Measurements from ENCODE around the gene ZSCAN29. TPM values are rescaled to one million over a fixed set of nuclear protein-coding genes. Genes with fewer than 3 reads are reported as not detected.

ZSCAN29 gene
- total and polyA plus RNA-seq, 2 of the 13 experiments (the other 11 are each of a cell fraction or from before 2014, with no cell fraction given), result 8.3 to 27.4 TPM

DNA sequence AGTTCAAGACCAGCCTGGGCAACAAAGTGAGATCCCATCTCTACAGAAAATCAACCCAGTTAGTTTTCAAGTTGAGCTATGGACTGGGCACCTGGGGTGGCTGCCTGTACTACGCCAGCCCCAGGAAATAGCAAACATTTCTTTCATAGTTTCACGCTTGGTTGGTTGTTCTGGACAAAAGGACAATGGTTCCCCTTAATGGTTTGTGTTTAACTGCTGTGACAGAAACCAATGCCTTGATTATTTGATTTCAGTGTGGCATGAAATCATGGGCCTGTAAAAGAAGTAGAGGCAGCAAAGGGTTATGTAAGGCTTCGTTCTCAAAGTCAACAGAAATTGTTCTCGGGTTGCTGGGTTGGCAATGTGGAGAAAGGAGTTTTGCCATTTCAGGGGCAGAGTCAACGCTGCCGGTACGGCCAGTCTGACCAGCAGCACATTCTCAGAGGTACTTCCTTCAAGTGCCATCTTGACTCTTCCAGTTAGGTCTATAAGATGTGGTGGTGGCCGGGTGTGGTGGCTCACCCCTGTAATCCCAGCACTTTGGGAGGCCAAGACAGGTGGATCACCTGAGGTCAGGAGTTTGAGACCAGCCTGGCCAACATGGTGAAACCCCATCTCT is 53.2 kb downstream of the ZSCAN29 start:
- Histone ChIP-seq H3K27ac (ENCODE audit: extremely low read length, insufficient read depth, low read length) (no peak overlapping the region), H3K36me3 (replicated peaks in 1 of 2; ENCODE audit: control insufficient read depth in 1 of 2, insufficient read depth in 2 of 2, low read length in 2 of 2) (no peaks in the 10 kb centered on the region), H4K20me1 (ENCODE audit: insufficient read depth, low read length) (no peaks in the 10 kb centered on the region), H3K9ac (ENCODE audit: insufficient read depth, low read depth, low read length) (no peak overlapping the region), H3K27me3 (ENCODE audit: control insufficient read depth in 1 of 2, insufficient read depth in 2 of 2, low read length in 2 of 2) (peaks cover 0 to 21% of the 10 kb centered on the region in 2 experiments; a peak in 2 of 5 replicates), H3K4me1 (ENCODE audit: insufficient read depth, low read length) (peaks cover 25% of the 10 kb centered on the region), H3K79me2 (ENCODE audit: insufficient read depth, low read length) (no peaks in the 10 kb centered on the region), H2AFZ (ENCODE audit: low read length) (peak overlapping the region; percentile 32), H3K4me3 (replicated peaks in 1 of 3; ENCODE audit: insufficient read depth in 1 of 3, low read depth in 2 of 3, low read length in 3 of 3) (peak overlapping the region in 2 of 3 experiments; percentile 16 to 46; a peak in 3 of 6 replicates), H3K4me2 (ENCODE audit: low read depth, low read length) (peak overlapping the region; percentile 73), H3K9me3 (ENCODE audit: low read length) (no peaks in the 10 kb centered on the region)
- CTCF ChIA-PET (ENCODE audit: low intra/inter-chr PET ratio, low total read pairs), result no interaction called here
- BruUV-seq (replicated peaks), result no TSS peak
- FAIRE-seq (no peak), ATAC-seq (peak; percentile 57), DNase-seq (ENCODE audit: low spot score) (peak; percentile 52)
- WGBS (ENCODE audit: low lambda C conversion rate), result 14% methylated on average over 8 of the region's 8 CpGs
- intact Hi-C loops (cut with micrococcal nuclease; ENCODE audit: unreplicated experiment) (no loop called here), in situ Hi-C loops (cut with HindIII; ENCODE audit: extremely low pct_ligation_motif_present, low pct_unique_long_range_greater_than_20kb) (no loop called here)
- POLR2A ChIA-PET, result no interaction called here
- no peak for TF ChIP-seq RCOR2 (CRISPR knock-in tag; IDR thresholded peaks at IDR 0.05)
- TF ChIP-seq ZBTB7A (CRISPR knock-in tag; IDR thresholded peaks at IDR 0.05), result no peak
- no peak for TF ChIP-seq YEATS4 (CRISPR knock-in tag; IDR thresholded peaks at IDR 0.05; ENCODE audit: borderline replicate concordance)
- TF ChIP-seq TEAD3 (CRISPR knock-in tag; optimal IDR thresholded peaks at IDR 0.05; ENCODE audit: borderline replicate concordance), result peak; percentile 85
- peak; percentile 45; the same call in 1 of the 2 replicates for TF ChIP-seq ETV5 (CRISPR knock-in tag; IDR thresholded peaks at IDR 0.05; ENCODE audit: borderline replicate concordance)
- TF ChIP-seq, protein P1, sequence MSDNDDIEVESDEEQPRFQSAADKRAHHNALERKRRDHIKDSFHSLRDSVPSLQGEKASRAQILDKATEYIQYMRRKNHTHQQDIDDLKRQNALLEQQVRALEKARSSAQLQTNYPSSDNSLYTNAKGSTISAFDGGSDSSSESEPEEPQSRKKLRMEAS (IDR thresholded peaks at IDR 0.05), result no peak
- TF ChIP-seq ZNF552 (CRISPR knock-in tag; IDR thresholded peaks at IDR 0.05; ENCODE audit: borderline replicate concordance), result no peak
- TF ChIP-seq, protein P2, sequence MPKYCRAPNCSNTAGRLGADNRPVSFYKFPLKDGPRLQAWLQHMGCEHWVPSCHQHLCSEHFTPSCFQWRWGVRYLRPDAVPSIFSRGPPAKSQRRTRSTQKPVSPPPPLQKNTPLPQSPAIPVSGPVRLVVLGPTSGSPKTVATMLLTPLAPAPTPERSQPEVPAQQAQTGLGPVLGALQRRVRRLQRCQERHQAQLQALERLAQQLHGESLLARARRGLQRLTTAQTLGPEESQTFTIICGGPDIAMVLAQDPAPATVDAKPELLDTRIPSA (CRISPR knock-in tag; IDR thresholded peaks at IDR 0.05; ENCODE audit: borderline replicate concordance), result no peak
- no peak for TF ChIP-seq ZNF484 (CRISPR knock-in tag; IDR thresholded peaks at IDR 0.05; ENCODE audit: borderline replicate concordance, low read depth)
- TF ChIP-seq SP2 (CRISPR knock-in tag; IDR thresholded peaks at IDR 0.05), result no peak
- no peak for TF ChIP-seq ONECUT2 (CRISPR knock-in tag; IDR thresholded peaks at IDR 0.05)
- TF ChIP-seq SUZ12 (IDR thresholded peaks at IDR 0.05; ENCODE audit: low read depth, low read length), result no peak
- TF ChIP-seq SOX5 (CRISPR knock-in tag; IDR thresholded peaks at IDR 0.05; ENCODE audit: borderline replicate concordance), result peak; percentile 86; the same call in 1 of the 2 replicates
- no peak for TF ChIP-seq SOX6 (IDR thresholded peaks at IDR 0.05)
- TF ChIP-seq SOX6 (CRISPR knock-in tag; IDR thresholded peaks at IDR 0.05), result peak; percentile 51
- TF ChIP-seq HIVEP1 (CRISPR knock-in tag; IDR thresholded peaks at IDR 0.05), result no peak
- TF ChIP-seq SOX13 (IDR thresholded peaks at IDR 0.05), result 0 out of 2 replicates have a peak, but pooled peaks have one; percentile 28
- peak in 1 of 2 experiments; percentile 85; a peak in 2 of 4 replicates for TF ChIP-seq SOX13 (CRISPR knock-in tag; conservative IDR thresholded peaks at IDR 0.05 in 1 of 2, IDR thresholded peaks at IDR 0.05 in 1 of 2)
- TF ChIP-seq YY1 (IDR thresholded peaks at IDR 0.05; ENCODE audit: insufficient read depth, insufficient replicate concordance, low read depth, low read length), result no peak
- TF ChIP-seq MTA1 (CRISPR knock-in tag; IDR thresholded peaks at IDR 0.05; ENCODE audit: borderline replicate concordance), result no peak
- TF ChIP-seq ZMYM3 (CRISPR knock-in tag; IDR thresholded peaks at IDR 0.05), result 0 out of 2 replicates have a peak, but pooled peaks have one; percentile 16
- TF ChIP-seq, protein P3, sequence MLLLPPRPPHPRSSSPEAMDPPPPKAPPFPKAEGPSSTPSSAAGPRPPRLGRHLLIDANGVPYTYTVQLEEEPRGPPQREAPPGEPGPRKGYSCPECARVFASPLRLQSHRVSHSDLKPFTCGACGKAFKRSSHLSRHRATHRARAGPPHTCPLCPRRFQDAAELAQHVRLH (CRISPR knock-in tag; IDR thresholded peaks at IDR 0.05; ENCODE audit: borderline replicate concordance, low read depth), result no peak
- no peak for TF ChIP-seq ZNF619 (CRISPR knock-in tag; IDR thresholded peaks at IDR 0.05)
- TF ChIP-seq NONO (IDR thresholded peaks at IDR 0.05), result no peak
- TF ChIP-seq NONO (CRISPR knock-in tag; conservative IDR thresholded peaks at IDR 0.05), result no peak
- TF ChIP-seq TRIM24 (CRISPR knock-in tag; IDR thresholded peaks at IDR 0.05), result no peak

Data from HepG2 (cell line).